Adipose tissue (tissue), 3 donors: Measurements from ENCODE around the gene PLCL1. TPM values are rescaled to one million over a fixed set of nuclear protein-coding genes. Genes with fewer than 3 reads are reported as not detected.

Source experiments
- H3K27ac ChIP-seq: one replicate; pipeline ENCODE4 v1.5.1; 2013; ENCODE audit warnings: low read depth, low read length
- WGBS, 3 donors: extraction: QIAGEN DNeasy Blood & Tissue Kit; methylation state at CpG; one replicate each; pipeline ENCODE4 v1.1.7; 2013; 5-methylcytosine and 5-hydroxymethylcytosine counted together
- polyA plus RNA-seq, 3 donors: library from polyadenylated mRNA; stranded (reverse); fragments of 200-250 nt; gene quantifications; one replicate each; pipeline ENCODE4 v1.2.3, GENCODE V29; 2013
- donor health status: healthy with polysubstance abuse.
- donor health status: Bipolar disorder and iron deficiency.
- donor health status: healthy.

The PLCL1 gene
- polyA plus RNA-seq, 3 donors, result 0.39 to 2.3 (median 2.0) TPM

- H3K27ac ChIP-seq, result no peak overlapping the region
Observed at GRCh38 chr2:197964720-197965119, 160.3 kb downstream of the PLCL1 start.

- no peak overlapping the region for H3K27ac ChIP-seq
Observed at GRCh38 chr2:197965756-197966155, 161.4 kb downstream of the PLCL1 start.

- H3K27ac ChIP-seq, result no peak overlapping the region
Observed at GRCh38 chr2:197969391-197969893, 165.0 kb downstream of the PLCL1 start.

- no peak overlapping the region for H3K27ac ChIP-seq
- WGBS, 3 donors, result 41 to 46% (median 45%) methylated on average over 2 of the region's 2 CpGs
Observed at GRCh38 chr2:197972061-197972460, 167.7 kb downstream of the PLCL1 start.

GRCh38 chr2:197972587-197972986, 168.2 kb downstream of the PLCL1 start:
- no peak overlapping the region for H3K27ac ChIP-seq
- 47 to 92% (median 83%) methylated on average over 2 of the region's 2 CpGs for WGBS, 3 donors

GRCh38 chr2:197973772-197974171, 169.4 kb downstream of the PLCL1 start:
- H3K27ac ChIP-seq, result no peak overlapping the region

GRCh38 chr2:197975931-197976519, 171.6 kb downstream of the PLCL1 start:
- WGBS, 3 donors, result 72 to 74% (median 72%) methylated on average over 5 of the region's 5 CpGs
- no peak overlapping the region for H3K27ac ChIP-seq

GRCh38 chr2:197978971-197979370, 174.6 kb downstream of the PLCL1 start:
- 64 to 81% (median 65%) methylated on average over 4 of the region's 4 CpGs for WGBS, 3 donors
- H3K27ac ChIP-seq, result no peak overlapping the region

GRCh38 chr2:197982565-197982964, 178.2 kb downstream of the PLCL1 start:
- WGBS, 3 donors, result 93 to 99% (median 93%) methylated on average over 2 of the region's 2 CpGs
- H3K27ac ChIP-seq, result no peak overlapping the region

GRCh38 chr2:197985029-197985638, 180.7 kb downstream of the PLCL1 start:
- WGBS, 3 donors, result 96 to 100% (median 99%) methylated on average over 2 of the region's 2 CpGs
- H3K27ac ChIP-seq, result no peak overlapping the region

- H3K27ac ChIP-seq, result no peak overlapping the region
- 73 to 85% (median 82%) methylated on average over 3 of the region's 3 CpGs for WGBS, 3 donors
Observed at GRCh38 chr2:197986977-197987376, 182.6 kb downstream of the PLCL1 start.

- no peak overlapping the region for H3K27ac ChIP-seq
- 95 to 100% (median 97%) methylated on average over 2 of the region's 2 CpGs for WGBS, 3 donors
Observed at GRCh38 chr2:197990356-197990755, 186.0 kb downstream of the PLCL1 start.

- WGBS, 3 donors, result 90 to 95% (median 93%) methylated on average over 4 of the region's 4 CpGs
- no peak overlapping the region for H3K27ac ChIP-seq
Observed at GRCh38 chr2:197992482-197993133, 188.2 kb downstream of the PLCL1 start.

GRCh38 chr2:197993363-197993762, 189.0 kb downstream of the PLCL1 start:
- no peak overlapping the region for H3K27ac ChIP-seq

- 93 to 97% (median 97%) methylated on average over 2 of the region's 2 CpGs for WGBS, 3 donors
Observed at GRCh38 chr2:197993830-197994229, 189.4 kb downstream of the PLCL1 start.

GRCh38 chr2:197994751-197995150, 190.4 kb downstream of the PLCL1 start:
- 70 to 77% (median 77%) methylated on average over 1 of the region's 1 CpG for WGBS, 3 donors

More at GRCh38 chr2:197993830-197994229, 189.4 kb downstream of the PLCL1 start:
- H3K27ac ChIP-seq, result no peak overlapping the region

GRCh38 chr2:197996583-197996982, 192.2 kb downstream of the PLCL1 start:
- no peak overlapping the region for H3K27ac ChIP-seq
- 79 to 81% (median 80%) methylated on average over 2 of the region's 2 CpGs for WGBS, 3 donors

More at GRCh38 chr2:197994751-197995150, 190.4 kb downstream of the PLCL1 start:
- no peak overlapping the region for H3K27ac ChIP-seq

GRCh38 chr2:197997083-197997541, 192.7 kb downstream of the PLCL1 start:
- WGBS, 3 donors, result 94 to 95% (median 95%) methylated on average over 7 of the region's 7 CpGs

GRCh38 chr2:197998702-197999101, 194.3 kb downstream of the PLCL1 start:
- WGBS, 3 donors, result 81 to 94% (median 89%) methylated on average over 3 of the region's 3 CpGs
- no peak overlapping the region for H3K27ac ChIP-seq

More at GRCh38 chr2:197997083-197997541, 192.7 kb downstream of the PLCL1 start:
- H3K27ac ChIP-seq, result no peak overlapping the region

- WGBS, 3 donors, result 75 to 88% (median 86%) methylated on average over 1 of the region's 1 CpG
- H3K27ac ChIP-seq, result no peak overlapping the region
Observed at GRCh38 chr2:198000417-198000816, 196.0 kb downstream of the PLCL1 start.
